Measurements from ENCODE around the gene NPFFR1.

DNA sequence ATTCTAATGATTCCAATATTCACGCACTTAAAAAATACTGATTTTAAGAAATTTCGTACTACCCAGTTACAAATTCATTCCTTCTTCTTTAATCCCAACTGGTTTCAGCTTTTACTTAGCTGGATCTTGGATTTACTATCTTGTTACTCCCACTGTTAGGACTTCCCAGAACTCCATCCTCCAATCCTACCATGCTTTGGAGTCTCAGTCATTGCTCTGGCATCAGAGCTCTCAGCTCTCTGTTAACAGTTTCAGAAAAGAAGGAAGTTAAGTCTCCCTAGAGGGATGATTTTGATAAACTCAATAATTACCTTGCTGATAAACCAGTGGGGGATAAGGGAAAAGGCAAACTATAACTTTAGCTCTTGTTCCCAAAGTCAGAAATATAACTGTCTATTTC lies 60.1 kb downstream of the NPFFR1 start:
- TF ChIP-seq, protein P1, sequence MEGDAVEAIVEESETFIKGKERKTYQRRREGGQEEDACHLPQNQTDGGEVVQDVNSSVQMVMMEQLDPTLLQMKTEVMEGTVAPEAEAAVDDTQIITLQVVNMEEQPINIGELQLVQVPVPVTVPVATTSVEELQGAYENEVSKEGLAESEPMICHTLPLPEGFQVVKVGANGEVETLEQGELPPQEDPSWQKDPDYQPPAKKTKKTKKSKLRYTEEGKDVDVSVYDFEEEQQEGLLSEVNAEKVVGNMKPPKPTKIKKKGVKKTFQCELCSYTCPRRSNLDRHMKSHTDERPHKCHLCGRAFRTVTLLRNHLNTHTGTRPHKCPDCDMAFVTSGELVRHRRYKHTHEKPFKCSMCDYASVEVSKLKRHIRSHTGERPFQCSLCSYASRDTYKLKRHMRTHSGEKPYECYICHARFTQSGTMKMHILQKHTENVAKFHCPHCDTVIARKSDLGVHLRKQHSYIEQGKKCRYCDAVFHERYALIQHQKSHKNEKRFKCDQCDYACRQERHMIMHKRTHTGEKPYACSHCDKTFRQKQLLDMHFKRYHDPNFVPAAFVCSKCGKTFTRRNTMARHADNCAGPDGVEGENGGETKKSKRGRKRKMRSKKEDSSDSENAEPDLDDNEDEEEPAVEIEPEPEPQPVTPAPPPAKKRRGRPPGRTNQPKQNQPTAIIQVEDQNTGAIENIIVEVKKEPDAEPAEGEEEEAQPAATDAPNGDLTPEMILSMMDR (conservative IDR thresholded peaks at IDR 0.05; ENCODE audit: low read depth, low read length), result no peak
- no peak for TF ChIP-seq EZH2 (IDR thresholded peaks at IDR 0.05; ENCODE audit: borderline replicate concordance, low read depth, low read length, poor library complexity, severe bottlenecking)
